Fibroblast of lung (primary cell): ENCODE results near the gene SPPL3.

Experiments used
- EZH2 ChIP-seq: IDR thresholded peaks from 2 replicates; pipeline ENCODE4 v1.5.1; 2012; ENCODE audit warnings: low read length, control low read depth, mild to moderate bottlenecking; ENCODE audit errors: missing control alignments
- TF ChIP-seq, protein P1 (sequence below), 2 donors: IDR thresholded peaks in 1 of 2; conservative IDR thresholded peaks in 1 of 2; 1 replicate in 1 of 2; 2 replicates in 1 of 2; pipeline ENCODE4 v1.5.1; 2011 to 2012; ENCODE audit warnings: low read length in 2 of 2, control low read depth in 1 of 2, inconsistent platforms in 1 of 2, low read depth in 1 of 2, mild to moderate bottlenecking in 1 of 2

GRCh38 chr12:120801146-120801545, 103.0 kb downstream of the SPPL3 start:
- TF ChIP-seq, protein P1, sequence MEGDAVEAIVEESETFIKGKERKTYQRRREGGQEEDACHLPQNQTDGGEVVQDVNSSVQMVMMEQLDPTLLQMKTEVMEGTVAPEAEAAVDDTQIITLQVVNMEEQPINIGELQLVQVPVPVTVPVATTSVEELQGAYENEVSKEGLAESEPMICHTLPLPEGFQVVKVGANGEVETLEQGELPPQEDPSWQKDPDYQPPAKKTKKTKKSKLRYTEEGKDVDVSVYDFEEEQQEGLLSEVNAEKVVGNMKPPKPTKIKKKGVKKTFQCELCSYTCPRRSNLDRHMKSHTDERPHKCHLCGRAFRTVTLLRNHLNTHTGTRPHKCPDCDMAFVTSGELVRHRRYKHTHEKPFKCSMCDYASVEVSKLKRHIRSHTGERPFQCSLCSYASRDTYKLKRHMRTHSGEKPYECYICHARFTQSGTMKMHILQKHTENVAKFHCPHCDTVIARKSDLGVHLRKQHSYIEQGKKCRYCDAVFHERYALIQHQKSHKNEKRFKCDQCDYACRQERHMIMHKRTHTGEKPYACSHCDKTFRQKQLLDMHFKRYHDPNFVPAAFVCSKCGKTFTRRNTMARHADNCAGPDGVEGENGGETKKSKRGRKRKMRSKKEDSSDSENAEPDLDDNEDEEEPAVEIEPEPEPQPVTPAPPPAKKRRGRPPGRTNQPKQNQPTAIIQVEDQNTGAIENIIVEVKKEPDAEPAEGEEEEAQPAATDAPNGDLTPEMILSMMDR (conservative IDR thresholded peaks at IDR 0.05 in 1 of 2, IDR thresholded peaks at IDR 0.05 in 1 of 2; ENCODE audit: low read depth in 1 of 2, low read length in 2 of 2) = no peak
- TF ChIP-seq EZH2 = no peak
